GM19238 (cell line): Measurements from ENCODE around the gene KCNQ1OT1.

Experiments used
- DNase-seq: peaks from one replicate; pipeline ENCODE4 v3.0.0; 2011; ENCODE audit warnings: low spot score; ENCODE audit not compliant: insufficient read length

KCNQ1OT1 gene

GRCh38 chr11:2688381-2689231 lies 11.2 kb downstream of the KCNQ1OT1 start:
- no peak for DNase-seq

DNA sequence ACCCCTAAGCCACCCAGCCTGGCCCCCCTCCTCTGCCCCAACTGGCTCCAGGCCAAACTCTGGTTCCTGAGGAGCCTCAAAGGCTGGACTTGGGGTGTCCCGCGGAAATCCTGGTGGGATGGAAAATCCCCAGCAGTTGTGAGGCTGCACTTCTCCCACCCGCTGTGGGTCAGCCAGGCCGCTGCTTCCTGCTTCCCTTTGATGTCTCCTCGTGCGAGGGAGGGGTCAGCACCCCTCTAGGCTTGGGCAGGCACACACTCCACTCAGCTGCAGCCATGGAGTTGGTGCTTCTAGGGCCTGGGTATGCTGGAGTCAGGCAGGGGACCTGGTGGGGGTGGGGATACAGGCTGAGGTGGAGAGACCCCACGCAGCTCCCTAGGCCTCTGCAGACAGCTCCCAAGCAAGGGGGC lies 12.0 kb downstream of the KCNQ1OT1 start:
- DNase-seq: no peak

- DNase-seq: no peak
Measured at GRCh38 chr11:2687223-2687530, 12.6 kb downstream of the KCNQ1OT1 start.

- DNase-seq: no peak
Measured at GRCh38 chr11:2686360-2687222, 13.2 kb downstream of the KCNQ1OT1 start.

- no peak for DNase-seq
Measured at GRCh38 chr11:2685566-2686359, 14.0 kb downstream of the KCNQ1OT1 start.

GRCh38 chr11:2685051-2685450 lies 14.7 kb downstream of the KCNQ1OT1 start:
- DNase-seq: no peak

- DNase-seq: no peak
Measured at GRCh38 chr11:2684581-2684980, 15.2 kb downstream of the KCNQ1OT1 start.

- no peak for DNase-seq
Measured at GRCh38 chr11:2683806-2684205, 16.0 kb downstream of the KCNQ1OT1 start.

- DNase-seq: no peak
Measured at GRCh38 chr11:2681408-2682145, 18.2 kb downstream of the KCNQ1OT1 start.

- DNase-seq: no peak
Measured at GRCh38 chr11:2679011-2679676, 20.6 kb downstream of the KCNQ1OT1 start.

DNA sequence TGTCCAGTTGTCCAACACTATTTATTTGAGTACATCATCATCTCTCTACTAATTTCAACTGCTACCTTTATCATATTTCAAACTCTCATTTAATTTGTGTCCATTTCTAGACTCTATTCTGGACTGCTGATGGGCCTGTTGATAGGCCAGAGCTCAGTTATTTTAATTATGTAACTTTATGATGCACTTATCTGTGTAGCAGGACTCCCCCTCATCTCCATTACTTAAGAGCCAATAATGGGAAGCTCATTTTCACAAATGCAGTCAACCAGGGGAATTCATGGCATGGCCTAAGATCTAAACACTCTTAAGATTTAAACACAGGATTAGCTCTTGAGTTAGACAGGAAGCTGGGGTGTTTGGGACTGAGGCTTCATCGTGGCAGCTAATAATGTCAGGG lies 21.4 kb downstream of the KCNQ1OT1 start:
- DNase-seq: no peak

- DNase-seq: no peak
Measured at GRCh38 chr11:2677127-2677526, 22.7 kb downstream of the KCNQ1OT1 start.

DNA sequence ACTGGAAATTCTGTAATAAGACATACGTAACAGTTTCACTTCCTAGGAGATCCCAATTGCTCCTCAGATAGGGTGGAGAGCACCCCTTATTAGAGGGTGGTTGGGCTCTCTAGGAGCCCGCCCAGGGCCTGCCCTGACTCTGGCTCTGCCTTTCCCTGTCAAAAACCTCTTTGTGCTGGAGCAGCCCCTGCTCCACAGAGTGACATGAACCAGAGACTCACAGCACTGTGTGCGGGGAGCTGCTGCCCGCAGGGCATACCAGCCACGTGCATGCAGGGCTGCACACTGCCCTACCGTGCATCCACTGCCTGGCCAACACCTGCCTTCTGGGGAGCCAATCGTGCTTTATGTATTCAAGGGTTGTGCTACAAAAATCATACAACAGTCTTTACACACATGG lies 24.3 kb downstream of the KCNQ1OT1 start:
- no peak for DNase-seq

GRCh38 chr11:2674658-2675131 lies 25.1 kb downstream of the KCNQ1OT1 start:
- no peak for DNase-seq

- no peak for DNase-seq
Measured at GRCh38 chr11:2673871-2674471, 25.8 kb downstream of the KCNQ1OT1 start.

DNA sequence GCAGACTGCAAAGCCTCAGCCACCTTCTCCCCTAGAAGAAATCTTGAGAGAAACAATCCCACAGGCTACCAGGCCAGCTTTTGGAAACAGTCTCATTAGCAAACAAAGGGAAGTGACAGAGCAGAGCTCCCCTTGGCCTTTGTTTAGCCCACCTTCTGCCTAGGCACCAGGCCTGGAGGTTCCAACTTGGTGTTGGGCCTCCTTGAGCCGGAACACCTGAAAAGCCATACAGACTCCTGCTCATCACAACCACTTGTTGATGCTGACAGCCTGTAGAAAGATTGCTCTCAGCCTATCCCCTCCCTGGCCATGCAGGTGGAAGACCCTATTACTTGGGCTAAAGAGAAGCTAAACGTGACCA lies 26.6 kb downstream of the KCNQ1OT1 start:
- DNase-seq: no peak

GRCh38 chr11:2672553-2673249 lies 27.1 kb downstream of the KCNQ1OT1 start:
- no peak for DNase-seq

DNA sequence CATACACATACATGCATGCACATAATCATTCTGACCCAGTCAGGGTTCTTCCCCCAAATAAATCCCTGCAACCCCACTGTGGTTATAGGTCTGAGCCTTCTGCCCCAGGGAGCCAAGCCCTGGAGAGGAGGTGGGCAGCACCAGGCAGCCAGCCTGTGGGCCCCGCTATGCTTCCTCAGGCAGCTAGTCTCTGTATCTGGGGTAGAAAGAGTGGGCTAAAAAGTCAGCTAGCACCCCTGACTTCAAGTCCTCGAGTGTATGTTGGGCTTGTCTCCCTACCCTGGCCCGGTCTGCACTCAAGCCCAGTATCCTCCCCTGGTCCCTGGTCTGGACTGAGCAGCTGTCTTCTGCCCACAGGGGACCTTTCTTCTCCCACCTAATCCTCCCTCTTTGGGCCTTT lies 28.0 kb downstream of the KCNQ1OT1 start:
- DNase-seq: no peak

- DNase-seq: no peak
Measured at GRCh38 chr11:2670541-2671100, 29.2 kb downstream of the KCNQ1OT1 start.
